HG02970 (cell line): ENCODE measurements around the gene RAP2C.

Experiments used
- ATAC-seq: cut with Tn5 transposase; IDR thresholded peaks from one replicate; pipeline ENCODE4 v1.9.1; 2021; ENCODE audit warnings: mild to moderate bottlenecking, moderate library complexity, moderate number of reproducible peaks; ENCODE audit not compliant: unreplicated experiment, low FRiP score

Gene RAP2C

GRCh38 chrX:132219343-132219768 lies at the start of gene RAP2C:
Gene RAP2C (minus strand): TSS chrX:132219447. CDS start chrX:132217268, 2,179 bp downstream.
- ATAC-seq = peak; percentile 39

- ATAC-seq = no peak
Observed at GRCh38 chrX:132267392-132267791, 48.1 kb upstream of the RAP2C start.

- no peak for ATAC-seq
Observed at GRCh38 chrX:132266583-132267355, 47.5 kb upstream of the RAP2C start.

GRCh38 chrX:132263127-132263526 lies 43.9 kb upstream of the RAP2C start:
- no peak for ATAC-seq

- ATAC-seq = no peak
Observed at GRCh38 chrX:132258509-132258908, 39.3 kb upstream of the RAP2C start.

GRCh38 chrX:132257116-132257515 lies 37.9 kb upstream of the RAP2C start:
- ATAC-seq = no peak

- no peak for ATAC-seq
Observed at GRCh38 chrX:132236121-132236520, 16.9 kb upstream of the RAP2C start.

GRCh38 chrX:132235488-132235887 lies 16.2 kb upstream of the RAP2C start:
- no peak for ATAC-seq

- no peak for ATAC-seq
Observed at GRCh38 chrX:132231587-132231986, 12.3 kb upstream of the RAP2C start.

- ATAC-seq = no peak
Observed at GRCh38 chrX:132227383-132228112, 8.3 kb upstream of the RAP2C start.

- no peak for ATAC-seq
Observed at GRCh38 chrX:132226169-132226568, 6.9 kb upstream of the RAP2C start.

GRCh38 chrX:132218100-132218812 lies 991 bp downstream of the RAP2C start:
- ATAC-seq = peak; percentile 61

GRCh38 chrX:132217203-132218073 lies 1.8 kb downstream of the RAP2C start:
- ATAC-seq = peak; percentile 51

GRCh38 chrX:132216806-132217202 lies 2.4 kb downstream of the RAP2C start:
- no peak for ATAC-seq

GRCh38 chrX:132216283-132216682 lies 3.0 kb downstream of the RAP2C start:
- ATAC-seq = no peak

- no peak for ATAC-seq
Observed at GRCh38 chrX:132214518-132214917, 4.7 kb downstream of the RAP2C start.

- ATAC-seq = no peak
Observed at GRCh38 chrX:132209527-132209926, 9.7 kb downstream of the RAP2C start.

- ATAC-seq = no peak
Observed at GRCh38 chrX:132208422-132208821, 10.8 kb downstream of the RAP2C start.

GRCh38 chrX:132207996-132208395 lies 11.3 kb downstream of the RAP2C start:
- ATAC-seq = no peak

- no peak for ATAC-seq
Observed at GRCh38 chrX:132206259-132206658, 13.0 kb downstream of the RAP2C start.
